ENCODE measurements around the gene LAPTM5.

Gene LAPTM5

DNA sequence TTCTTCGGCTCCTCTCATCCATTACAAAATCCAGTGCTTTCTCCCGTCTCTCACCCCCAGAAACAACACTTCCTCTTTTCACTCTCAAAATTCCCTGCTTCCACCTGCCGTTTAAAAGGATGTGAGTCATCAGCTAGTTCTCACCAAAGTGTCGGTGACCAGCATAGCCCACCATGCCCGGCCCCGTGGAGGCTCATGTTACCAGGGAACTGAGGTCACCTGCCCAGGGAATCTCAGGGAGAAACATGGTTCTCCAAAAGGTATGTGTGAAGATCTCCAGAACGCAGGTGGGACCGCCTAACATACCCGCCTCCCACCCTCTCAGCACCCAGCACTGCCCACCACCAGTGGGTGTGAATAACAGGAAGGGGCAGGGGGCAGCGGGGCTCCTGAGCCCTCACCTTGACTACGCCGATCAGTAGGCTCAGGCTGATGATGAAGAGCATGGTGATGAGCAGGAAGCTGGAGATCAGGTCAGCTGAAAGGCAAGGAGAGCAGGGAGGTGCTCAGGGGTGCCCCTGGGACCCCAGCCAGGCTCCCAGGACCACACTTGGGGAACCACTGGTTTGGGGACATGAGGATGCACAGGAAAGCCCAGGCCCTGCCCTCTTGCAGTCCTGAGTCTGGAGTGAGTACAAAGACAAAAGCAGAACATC lies 16.2 kb downstream of the LAPTM5 start:
- no peak for DNase-seq

DNA sequence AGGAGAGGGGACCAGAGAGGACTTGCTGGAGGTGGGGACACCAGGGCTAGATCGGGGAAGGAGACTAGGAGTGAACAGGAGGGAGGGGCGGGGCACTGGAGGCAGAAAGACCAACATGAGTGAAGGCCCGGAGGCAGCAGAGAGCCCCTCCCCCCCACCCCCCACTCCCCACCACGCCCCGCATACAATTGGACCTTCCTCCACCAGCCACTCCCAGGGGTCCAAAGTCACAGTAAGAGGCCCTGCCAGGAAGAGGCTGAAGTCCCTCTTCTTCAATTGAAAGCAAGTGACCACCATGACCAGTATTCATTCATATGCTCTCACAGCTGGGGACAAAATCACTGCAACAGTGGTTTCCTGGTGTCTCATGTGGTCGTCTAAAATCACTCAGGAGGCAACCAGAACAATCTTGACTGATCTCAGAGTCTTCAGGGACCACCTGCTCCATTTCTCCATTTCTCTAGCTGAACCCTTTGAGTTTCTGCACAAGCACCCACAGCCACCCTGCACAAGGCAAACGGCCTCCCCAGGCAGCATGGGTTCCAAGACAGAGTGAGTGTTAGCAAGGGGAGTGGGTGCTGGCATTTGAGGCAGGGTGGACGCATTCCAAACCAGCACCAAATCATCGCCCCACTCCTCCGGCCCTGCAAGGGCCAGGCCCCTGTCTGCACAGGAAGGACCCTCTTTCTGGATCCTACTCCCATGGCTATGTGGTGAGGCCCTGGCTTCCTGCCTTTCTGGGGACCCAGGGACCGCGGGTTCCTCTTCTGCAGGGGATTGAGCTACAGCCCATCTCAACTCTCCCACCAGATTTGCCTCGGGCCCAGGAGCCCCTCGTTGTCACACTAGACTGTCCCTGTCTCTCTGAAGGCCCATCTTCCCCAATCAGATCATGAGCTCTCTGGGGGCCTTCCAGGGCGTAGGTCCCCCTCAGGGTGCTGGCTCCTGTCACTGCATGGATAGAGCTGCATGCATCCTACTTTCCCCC lies 17.0 kb downstream of the LAPTM5 start:
- no peak for DNase-seq

DNA sequence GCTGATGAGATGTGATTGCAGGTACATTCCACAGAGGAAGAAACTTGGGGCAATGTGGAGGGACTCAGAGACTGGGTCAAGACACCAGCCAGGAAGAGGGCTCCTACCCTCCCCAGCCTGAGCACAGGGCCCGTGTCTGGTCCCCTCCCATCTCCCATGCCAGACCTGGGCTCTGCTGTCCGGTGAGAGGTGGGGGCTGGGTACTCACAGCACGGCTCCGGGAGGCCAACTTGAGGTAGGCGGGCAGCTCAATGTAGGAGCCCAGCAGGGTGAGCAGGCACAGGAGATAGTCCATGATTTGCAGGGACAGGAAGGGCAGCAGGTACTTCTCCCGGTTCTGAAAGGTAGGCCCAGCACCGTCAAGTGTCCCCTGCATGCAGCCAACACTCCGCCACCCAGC lies 18.0 kb downstream of the LAPTM5 start:
- DNase-seq, result no peak

DNA sequence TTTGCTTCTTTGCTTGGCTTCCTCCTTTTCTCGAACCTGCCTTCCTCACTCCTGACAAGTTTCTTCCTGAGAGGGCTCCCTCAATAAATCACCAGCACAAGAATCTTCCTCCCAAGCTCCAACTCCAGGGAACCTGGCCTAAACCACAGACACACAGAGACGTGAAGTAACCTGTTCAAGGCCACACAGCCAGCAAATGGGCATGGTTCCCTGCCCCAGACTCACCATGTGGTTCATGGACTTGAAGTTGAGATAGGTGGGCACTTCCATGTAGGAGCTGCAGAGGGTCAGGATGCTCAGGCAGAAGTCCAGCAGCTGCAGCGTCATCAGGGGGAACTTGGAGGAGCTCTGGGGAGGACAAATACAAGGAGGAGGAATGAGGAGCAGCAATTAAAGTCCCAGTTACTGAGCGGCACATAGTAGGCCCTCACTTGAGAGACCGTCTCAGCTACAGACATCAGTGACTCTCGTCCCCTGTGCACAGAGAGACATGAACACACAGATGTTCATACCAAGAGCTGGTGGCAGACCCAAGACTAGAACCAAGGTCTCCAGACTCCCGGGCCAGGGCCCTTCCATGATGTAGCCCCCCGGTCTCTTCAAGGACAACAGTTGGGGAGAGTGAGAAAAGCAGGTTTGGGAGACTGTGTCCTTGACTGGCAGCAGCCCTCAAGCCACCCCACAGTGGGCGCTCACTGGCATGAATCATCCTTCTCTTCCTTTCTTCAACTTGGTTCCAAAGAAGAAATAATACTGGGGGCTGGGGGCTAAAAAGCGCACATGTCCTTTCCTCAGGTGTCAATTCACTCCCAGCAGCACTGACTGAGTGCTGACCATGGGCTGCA lies 18.6 kb downstream of the LAPTM5 start:
- DNase-seq, result no peak

DNA sequence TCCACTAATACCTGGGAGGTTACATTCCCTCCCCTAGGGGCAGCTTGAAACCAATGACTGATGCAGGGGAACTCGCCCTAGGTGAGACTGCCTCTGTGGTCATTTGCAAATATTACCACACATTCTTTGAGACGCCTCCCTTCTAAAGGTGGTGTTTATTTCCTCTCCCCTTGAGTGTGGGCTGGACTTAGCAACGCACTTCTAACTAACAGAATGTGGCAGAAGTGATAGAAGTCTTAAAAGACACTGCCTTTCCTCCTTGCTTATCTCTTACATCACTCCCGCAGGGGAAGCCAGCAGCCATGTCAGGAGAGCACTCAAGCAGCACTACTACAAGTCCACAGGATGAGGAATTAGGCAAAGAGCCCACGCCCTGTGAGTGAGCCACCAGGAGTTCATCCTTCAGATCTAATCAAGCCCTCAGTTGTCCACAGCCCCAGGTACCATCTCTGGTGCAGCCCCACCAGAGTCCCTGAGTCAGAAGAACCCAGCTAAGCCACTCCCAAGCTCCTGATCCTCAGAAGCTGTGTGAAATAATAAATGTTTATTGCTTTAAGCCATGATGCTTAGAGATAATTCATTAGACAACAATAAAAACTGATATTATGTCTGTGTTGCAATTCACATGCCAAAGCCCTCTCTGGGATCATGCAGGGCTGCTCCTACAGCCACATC lies 19.4 kb downstream of the LAPTM5 start:
- DNase-seq, result no peak

DNA sequence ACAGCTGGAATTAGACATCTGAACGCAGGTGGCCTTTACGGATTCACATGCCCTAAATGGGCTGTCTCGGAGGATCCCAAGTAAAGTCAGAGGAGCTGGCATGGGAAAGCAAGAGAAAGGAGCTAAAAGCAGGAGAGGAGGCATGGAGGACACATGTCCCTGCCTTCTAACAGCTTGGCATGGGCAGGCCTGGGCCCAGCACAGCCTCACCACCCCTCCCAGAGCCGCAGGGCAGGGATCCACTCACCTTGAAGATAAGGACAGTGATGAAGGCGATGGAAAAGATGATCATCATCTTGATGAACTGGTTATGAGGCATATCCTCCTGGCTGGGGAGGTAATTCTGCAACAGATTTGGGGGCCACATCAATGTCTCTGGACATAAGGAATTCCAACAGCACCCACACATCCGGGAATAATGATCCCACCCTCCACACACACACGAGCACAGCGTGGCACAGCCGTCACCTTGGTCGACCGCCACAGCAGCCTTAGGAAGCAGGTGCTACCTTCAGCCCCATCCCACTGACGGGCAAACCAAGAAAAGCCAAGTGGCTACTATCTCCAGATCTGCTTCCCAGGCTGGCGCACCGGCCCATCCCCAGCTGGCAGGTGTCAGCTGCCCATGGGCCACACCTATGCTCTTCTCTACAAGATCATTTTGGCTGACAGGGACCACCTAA lies 20.1 kb downstream of the LAPTM5 start:
- DNase-seq, result no peak

DNA sequence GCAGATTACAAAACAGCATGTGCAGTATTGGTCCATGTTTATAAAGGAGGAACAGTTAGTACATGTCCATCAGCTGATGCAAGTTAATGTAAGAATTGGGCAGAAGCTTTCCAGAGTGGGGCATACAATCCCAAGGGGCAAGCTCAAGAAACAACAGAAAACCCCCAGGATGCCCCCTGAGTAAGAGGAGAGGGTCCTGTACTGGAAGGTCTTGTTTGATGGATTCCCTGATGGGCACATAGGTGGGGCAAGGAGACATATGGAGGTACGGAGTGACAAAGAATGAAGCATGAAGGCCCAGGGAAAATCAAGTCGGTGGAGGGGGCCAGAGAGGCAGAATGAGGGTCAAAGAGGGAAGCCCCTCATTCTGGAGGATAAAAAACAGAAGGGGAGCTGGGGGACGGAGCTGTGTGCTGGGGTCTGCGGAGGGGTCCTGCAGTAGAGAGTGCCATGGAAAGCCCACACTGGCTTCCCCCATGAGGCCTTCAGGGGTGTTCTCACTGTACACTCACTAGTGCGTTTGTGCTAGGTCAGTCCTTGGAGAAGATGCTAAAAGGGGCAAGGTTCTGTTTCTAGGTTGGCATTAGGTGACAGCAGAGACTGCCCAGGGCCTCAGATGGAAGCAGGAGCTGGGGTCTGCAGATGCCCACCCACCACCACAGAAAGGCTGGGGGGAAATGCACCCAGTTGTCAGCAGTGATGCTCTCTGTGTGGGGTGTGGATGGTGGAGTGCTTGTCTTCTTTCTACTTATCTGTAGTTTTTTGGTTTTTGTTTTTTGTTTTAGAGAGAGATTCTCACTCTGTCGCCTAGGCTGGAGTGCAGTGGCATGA lies 21.7 kb downstream of the LAPTM5 start:
- no peak for DNase-seq

DNA sequence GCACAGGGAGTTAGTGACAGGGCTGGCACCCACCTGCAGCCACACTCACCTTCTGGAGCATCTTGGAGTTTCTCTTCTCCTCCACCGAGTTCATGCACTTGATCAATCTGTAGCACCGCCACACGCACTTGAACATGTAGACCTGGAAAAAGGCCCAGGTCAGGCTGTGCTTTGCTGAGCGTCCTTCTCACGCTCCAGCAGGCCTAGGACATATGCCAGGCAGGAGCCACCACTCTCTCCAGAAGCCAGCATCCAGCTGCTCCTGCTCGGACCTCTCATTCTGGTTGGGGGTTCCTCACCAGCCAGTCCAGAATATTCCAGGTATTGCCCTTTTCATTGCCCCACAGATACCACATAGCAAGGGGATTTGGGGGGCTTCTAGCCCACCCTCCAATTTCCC lies 22.4 kb downstream of the LAPTM5 start:
- DNase-seq, result no peak

DNA sequence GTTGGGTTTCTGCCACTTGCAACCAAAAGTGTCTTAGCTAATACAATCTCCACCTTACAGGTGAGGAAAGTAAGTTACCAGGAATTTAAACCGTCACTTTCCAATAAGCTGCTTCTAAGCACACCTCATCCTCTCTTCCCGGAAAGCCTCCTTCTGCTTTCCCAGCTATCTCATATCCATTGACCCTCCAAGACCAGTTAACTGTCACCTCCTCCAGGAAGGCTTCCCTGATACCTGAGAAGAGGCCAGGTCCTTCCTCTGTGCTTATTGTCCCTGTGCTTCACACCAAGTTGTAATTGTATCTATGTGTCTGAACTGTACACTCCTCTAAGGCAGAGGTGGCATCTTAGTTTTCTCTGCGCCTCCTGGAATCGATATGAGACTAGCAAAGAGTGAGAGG lies 23.0 kb downstream of the LAPTM5 start:
- DNase-seq, result no peak

DNA sequence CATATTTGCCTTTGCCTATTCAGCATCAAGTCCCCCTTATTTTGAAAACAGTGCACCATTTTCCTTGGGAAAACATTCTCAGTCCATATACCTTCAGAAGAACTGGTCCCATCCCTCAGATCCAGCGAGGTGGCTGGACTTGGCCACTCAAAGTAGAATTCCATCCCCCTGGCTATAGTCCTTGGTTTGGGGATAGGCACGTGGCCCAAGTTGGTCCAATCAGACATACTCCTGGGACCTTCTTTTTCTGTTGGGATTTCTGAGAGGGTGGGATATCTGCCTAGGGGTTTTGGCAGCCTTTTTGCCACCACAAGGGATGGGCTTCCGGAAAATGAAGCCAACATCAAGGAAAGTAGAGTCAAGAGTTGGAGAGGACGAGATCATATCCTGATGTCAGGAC lies 23.5 kb downstream of the LAPTM5 start:
- no peak for DNase-seq

DNA sequence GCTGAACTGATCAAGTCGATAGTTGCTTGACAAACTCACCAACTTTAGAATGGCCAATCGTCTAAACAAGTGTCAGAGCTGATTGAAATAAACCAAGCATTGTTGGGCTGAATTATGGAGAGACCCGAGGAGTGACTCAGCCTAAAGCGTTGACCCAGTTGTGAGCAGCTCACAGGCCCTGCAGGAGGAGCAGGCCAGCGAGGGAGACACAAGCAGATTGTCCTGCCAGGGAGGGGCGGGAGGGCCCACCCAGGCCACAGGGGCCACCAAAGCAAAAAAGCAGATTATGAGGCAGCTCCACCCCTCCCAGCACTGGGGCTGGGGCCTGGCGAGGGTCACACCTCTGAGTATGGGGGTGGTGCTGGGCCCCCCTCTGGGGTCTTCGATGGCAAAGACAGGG lies 24.1 kb downstream of the LAPTM5 start:
- DNase-seq, result no peak

DNA sequence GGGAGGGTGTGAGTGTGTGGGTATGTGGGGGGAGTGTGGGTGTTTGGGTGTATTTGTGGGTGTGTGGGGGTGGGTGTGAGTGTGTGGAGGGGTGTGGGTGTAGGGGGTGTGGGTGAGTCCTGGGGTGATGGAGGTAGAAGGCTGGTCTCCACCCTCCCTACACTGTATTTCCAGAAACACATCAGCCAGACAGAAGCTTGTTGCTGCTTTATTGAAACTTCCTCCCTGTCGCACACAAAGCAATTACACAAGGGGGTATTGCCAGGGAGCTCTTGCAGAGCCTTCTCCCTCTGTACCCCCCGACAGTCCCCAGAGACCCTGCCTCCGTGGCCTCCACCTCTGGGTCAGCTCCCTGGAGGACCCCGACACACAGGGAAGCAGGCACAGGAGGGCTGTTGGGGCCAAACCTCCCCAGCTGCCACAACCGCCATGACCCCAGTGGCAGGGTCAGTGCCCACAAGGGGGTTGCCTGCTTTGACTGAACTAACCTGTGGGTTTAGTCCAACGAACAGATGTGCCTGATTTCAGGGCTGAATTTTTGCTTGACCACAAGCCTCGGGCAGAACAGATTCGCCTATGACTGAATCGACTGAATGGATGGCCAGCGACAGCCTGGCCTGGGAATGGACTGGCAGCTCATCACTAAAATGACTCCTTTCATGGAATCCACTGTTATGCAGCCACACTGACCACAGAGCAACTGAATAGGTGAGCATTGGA lies 25.1 kb downstream of the LAPTM5 start:
- no peak for DNase-seq

DNA sequence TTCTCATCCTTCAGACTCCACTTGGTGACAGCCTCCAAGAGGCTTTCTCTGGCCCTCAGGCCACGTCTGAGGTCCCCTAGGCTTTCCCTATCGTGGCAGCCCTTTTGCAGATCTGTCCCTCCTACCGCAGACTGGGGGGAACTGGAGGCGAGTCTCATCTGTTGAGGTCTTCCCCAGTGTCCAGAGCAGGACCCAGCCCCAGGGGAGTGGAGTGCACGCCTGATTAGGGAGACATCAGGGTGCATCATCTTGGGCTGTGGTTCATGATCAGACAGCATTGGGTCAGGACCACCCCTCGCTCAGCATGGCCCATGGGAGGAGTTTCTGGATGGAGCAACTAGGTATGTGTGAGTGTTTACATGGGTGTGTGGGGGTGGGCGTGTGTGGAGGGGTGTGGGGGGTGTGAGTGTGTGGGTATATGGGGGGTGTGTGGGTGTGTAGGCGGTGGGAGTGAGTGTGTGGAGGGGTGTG lies 25.7 kb downstream of the LAPTM5 start:
- no peak for DNase-seq

DNA sequence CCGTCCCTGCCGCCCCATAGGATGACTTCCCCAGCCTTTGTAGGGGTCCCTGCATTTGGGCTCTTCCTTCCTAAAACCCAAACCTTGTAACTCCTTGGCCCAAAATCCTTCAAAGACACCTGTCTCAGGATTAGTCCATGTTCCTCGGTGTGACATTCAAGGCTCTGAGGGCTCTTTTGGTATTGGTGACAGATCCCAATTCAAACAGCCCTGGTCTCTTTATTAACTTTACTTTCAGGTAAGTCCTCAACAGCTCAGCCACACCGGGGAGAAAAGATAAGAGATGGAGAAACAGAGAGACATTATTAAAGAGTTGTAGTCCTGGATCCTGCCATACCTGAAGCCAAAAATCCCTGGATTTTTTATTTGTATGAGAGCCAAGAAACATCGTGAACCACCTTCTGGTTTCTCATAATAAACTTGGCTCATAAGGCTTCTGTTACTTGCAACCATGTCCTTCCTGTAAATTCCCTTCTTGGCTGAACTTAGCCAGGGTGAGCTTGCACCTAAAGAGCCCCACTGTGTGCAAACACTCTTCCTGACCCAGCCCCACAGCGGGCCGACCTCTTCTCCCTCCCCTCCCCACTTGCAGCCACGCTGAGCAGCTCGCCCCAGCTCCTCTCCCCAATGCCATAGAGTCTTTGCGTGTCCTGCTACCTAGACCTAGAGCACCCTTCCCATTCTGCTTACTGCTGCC lies 26.3 kb downstream of the LAPTM5 start:
- DNase-seq, result no peak

DNA sequence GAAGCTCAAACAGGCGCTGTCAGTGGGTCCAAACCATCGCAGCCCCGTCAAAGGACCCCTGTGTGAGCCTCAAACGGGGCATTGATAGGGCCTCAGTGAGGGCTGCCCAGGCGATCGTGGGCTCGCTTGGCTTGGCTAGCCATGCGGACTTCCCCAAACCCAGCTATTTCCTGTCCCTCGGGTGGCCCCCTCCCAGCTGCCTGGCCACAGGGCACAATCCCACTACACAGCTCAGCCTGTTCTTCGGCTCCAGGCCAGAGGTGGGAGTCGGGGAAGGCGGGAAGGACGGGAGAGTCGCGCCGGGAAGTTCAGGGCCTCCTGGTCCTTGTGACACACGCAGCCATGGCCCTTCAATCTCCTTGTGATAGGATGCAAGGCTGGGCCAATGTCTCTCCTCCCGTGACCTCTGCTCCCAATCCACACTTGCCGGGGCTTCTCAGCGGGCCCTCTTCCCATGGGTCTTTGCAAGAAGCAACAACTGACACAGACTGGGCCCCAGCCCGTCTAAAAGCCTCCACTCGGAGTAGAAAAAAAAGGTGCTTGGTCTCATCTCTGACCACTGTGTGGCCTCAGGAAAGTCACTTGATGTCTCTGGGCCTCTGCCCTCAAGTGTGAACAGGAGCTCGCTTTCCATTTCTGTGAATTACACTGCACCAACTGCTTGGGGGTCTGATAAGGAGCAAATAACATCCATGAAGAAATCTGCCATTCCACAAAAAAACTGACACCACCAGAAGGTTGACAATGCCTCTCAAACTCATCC lies 27.0 kb downstream of the LAPTM5 start:
- DNase-seq, result no peak

DNA sequence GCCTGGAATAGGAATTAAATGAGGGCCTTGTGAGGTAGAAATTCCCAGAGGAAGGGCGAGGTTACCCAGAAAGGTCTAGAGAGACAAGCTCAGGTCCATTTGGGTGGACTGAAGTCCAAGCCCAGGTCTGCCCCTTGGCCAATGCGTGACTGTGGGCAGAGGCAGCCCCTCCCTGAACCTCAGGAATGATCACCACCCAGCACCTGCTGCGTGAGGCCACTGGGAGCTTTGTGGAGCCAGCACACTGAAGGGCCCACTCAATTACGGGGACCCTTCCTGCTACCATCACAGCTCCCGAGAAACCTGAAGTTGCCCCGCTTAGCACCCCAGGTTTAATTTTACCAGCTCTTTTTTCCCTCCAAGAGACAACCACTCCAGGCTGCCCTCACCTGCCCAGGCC lies 27.7 kb downstream of the LAPTM5 start:
- DNase-seq, result no peak

DNA sequence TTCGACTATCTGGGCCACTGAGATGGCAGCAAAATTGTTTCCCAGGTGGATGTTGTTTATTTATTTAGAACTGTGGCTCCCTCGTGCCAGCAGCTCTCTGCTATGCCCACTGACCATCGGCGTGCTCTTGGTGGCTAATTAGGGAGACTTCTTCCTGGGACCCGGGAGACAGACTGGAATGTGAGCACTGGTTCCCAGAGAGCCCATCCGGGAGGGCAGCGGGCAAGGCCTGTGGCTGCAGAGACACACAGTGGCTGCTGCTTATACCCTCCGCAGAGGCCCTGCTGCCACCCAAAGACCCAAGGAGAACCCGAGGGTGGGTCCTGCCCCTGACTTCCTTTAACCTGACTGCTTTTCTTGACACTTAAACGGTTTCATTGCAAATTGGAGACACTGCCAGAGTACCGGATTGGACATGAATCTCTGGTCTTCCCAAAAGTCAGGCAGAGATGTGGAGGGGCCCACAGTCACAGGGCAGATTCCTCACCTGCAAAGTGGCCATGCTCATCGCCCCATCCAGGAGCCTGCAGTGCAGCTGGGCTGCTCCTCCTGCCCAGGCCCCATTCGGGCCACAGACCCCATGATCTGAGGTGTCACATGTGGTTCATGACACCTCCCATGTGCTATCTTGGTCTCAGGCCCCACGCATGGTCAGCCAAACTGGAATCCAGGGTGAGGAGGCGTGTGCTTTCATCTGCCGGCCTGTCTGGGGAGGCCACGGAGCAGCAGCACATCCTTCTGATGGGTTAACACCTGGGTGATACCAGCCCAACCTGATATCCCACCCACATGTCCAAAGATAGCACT lies 28.5 kb downstream of the LAPTM5 start:
- DNase-seq, result no peak

DNA sequence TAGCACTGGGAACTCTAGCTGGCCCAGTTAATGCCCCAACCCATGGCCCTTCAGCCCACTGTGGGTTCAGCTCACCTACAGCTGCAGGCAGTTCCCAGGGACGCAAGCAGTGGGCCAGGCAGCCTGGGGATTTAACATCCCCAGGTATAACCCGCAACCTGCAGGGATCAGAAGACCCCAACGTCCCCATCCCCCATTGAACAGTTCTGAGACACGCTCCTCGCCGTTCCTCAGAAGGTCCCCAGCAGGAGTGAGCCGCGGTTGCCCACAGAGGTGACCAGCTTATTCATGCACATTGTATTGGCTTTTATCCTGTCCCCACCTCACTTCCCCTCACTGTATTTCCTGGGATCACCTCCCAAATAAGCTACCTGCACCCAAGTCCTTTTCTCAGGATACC lies 29.2 kb downstream of the LAPTM5 start:
- no peak for DNase-seq

Measured in DMS 273 treated with DMSO at 0.1 percent for 48 hours (cell line).